ENCODE results near the gene SYT1.

SYT1 gene

GRCh38 chr12:79301181-79301580, 436.6 kb downstream of the SYT1 start:
- DNase-seq: no peak

DNA sequence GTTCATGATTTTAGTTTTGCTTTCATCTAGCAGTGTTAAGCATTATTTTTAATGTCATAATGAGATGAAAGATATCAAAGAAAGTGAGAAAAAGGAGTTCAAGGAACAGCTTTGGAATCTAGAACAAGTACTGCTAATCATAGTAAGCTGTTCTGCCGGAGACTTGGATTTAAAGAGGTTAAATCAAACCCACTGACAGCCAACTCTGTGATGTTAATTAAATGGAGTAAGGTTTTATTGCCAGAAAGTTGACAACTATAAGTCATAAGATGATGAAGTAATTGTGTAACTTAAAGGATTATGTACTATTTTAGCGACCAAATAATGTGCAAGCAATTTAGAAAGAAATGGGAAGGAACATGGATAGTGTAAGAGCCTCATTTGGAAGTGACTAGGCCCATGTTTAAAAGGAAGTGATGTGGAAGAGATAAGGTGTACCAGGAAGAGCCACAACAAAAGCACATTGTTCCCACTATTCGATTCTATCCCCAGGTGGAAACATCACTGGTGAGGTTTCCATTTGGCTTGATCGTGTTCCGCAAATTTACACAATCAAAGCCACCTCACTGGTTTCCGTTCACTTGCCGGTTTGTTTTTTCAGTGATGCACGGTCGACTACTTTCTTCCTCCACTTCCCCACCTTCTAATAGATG, 437.7 kb downstream of the SYT1 start:
- no peak for DNase-seq

GRCh38 chr12:79307340-79307739, 442.8 kb downstream of the SYT1 start:
- no peak for DNase-seq

- DNase-seq: no peak
Observed at GRCh38 chr12:79309039-79309438, 444.5 kb downstream of the SYT1 start.

DNA sequence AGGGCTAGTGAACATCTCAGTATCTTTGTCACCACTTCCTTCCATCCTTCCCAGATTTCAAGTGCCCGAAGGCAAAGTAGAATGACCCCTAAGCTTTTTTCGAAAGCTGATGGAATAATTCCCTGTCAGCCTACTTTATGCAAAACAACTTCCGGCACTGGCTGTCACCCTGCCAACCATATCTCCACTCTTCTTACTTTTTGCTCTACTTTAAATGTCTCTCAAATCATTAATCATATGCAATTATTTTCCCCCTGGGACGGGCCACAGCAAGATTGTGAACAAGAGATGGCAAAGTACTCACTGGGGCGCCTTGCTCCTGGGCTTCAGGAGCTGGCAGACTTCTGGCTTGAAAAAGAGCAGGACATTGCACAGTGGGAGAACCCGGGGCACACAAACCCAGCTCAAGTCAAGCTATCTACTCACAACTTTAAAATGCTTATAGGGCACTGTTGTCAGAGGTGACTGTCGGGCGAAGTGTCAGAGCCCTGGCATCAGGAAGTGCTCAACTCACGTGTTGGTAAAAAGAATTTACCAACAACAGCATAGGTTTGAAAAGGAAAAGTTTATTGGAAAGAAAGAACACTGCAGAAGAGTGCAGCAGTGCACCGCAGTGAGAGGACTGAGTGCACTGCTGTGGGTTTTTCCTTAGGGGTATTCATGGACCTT, 452.7 kb downstream of the SYT1 start:
- DNase-seq: no peak

GRCh38 chr12:79322905-79323304, 458.3 kb downstream of the SYT1 start:
- no peak for DNase-seq

- DNase-seq: no peak
Observed at GRCh38 chr12:79324571-79324970, 460.0 kb downstream of the SYT1 start.

GRCh38 chr12:79326222-79326621, 461.6 kb downstream of the SYT1 start:
- no peak for DNase-seq

DNA sequence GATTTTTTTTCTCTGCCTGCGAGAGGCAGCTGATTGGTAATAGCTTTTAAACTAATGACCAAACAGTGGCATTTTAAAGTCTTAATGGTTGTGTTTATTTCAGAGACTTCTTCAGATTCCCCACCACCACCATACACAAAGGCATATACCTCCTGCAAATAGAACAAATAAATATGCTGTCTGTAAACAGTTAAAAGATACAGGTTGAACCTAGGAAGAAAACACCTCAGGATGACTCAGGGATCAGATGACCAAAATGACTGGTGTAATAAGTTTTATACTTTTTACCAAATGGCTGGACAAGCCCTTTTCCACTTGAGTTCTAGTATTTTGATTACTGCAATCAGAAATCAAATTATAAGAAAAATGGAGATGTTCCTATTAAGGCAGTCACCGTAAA, 462.1 kb downstream of the SYT1 start:
- DNase-seq: no peak

DNA sequence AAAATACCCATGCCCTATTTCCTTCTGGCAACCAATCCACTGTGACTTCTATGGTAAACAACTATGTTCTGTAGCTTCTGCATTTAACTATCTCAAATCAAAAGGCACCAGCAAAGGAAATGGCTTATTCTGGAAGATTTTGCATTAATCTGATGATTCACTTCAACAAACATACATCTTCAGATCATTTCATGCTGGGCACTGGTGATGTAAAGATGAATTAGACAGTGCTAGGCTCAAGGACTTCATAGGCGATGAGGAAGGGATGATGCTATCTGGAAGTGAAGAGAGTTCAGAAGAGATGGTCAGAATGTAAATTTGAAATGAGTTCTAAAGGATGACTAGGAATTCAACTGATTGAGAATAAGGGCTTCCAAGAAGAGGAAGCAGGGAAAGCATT, 462.9 kb downstream of the SYT1 start:
- no peak for DNase-seq

DNA sequence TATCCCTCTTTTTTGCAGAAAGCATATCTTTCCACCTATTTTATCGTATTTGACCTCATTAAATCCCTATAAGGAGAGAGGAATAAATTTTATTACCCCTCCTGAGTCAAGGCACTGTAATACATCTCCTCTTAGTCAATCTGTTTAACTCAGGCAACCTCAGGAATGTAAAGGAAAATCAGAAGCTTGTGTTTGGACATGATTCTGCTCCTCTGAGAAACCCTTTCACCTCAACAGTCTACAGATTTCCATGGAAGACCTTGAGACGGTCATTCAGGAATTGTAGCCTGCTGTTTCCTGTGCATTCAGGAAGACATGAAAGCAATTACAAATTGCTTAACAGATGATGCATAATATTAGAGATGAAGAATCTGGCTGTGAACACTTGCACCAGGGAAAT, 465.4 kb downstream of the SYT1 start:
- DNase-seq: no peak

DNA sequence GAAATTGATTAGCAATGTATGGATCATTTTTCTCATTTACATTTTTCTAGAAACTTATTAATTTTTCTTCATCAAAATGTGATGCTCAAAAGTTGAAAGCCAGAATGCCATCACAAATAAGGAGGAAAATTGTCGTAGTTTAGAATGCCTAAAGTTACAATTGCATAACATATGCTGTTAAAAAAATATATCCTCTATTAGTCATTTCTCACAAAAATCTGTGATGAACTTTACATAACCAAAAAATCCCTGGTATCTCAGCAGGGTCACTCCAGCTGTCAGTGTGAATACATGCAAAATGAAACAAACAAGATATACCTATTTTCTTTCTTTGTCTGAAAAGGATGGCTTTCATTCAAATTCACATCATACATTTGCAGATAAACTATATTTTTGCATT, 467.3 kb downstream of the SYT1 start:
- no peak for DNase-seq

DNA sequence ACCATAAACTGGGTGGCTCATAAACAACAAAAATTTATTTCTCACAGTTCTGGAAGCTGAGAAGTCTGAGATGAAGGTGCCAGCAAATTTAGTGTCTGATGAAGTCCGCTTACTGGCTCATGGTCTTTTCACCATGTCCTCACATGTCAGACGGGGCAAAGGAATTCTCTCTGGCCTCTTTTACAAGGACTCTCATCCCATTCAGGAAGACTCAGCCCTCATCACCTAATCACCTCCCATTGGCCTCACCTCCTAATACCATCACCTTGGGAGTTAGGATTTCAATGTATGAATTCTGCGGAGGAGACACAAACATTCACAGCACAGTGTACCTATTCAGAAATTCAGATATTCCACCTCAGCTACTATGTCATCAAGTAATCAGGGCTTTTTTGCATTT, 468.6 kb downstream of the SYT1 start:
- no peak for DNase-seq

GRCh38 chr12:79337662-79338290, 473.2 kb downstream of the SYT1 start:
- DNase-seq: no peak

GRCh38 chr12:79344855-79345847, 480.6 kb downstream of the SYT1 start:
- DNase-seq: no peak

- DNase-seq: no peak
Observed at GRCh38 chr12:79347866-79348265, 483.3 kb downstream of the SYT1 start.

- no peak for DNase-seq
Observed at GRCh38 chr12:79351251-79351650, 486.7 kb downstream of the SYT1 start.

- DNase-seq: no peak
Observed at GRCh38 chr12:79356216-79356615, 491.6 kb downstream of the SYT1 start.

DNA sequence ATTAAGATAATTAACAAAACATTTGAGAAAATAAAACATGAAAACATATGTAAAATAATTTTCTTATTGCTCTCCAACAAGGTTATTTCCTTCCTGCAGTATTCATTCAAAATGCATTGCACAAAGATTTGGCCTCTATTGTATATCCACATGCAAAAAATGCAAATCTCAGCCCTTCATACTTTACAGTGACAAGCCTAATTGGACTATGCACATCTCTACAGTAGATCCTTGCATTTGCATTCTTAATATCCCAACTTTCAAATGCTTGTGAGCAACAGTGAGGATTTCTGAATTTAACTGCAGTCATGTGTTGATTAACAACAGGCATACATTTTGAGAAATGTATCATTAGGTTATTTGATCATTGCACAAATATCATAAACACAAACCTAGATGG, 492.5 kb downstream of the SYT1 start:
- DNase-seq: no peak

GRCh38 chr12:79358716-79359300, 494.2 kb downstream of the SYT1 start:
- no peak for DNase-seq

DNA sequence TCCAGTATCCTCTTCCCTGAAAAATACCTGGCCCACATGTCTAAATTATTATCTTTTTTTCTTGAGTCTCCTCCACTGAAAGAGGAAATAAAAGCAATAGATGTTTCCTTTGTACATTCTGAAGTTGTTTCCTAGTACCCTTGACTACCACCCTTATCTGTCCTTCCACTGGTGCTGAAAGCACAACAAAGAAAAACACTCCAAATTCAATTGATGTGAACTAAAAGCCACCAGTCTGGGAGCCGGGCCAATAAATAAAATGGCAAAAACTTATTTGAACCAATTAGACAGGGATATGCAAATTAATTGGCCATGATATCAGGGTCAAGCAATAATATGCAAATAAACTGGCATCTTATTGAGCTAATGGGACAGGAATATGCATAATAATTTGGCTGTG, 495.7 kb downstream of the SYT1 start:
- no peak for DNase-seq

GRCh38 chr12:79360936-79361335, 496.4 kb downstream of the SYT1 start:
- DNase-seq: no peak

DNA sequence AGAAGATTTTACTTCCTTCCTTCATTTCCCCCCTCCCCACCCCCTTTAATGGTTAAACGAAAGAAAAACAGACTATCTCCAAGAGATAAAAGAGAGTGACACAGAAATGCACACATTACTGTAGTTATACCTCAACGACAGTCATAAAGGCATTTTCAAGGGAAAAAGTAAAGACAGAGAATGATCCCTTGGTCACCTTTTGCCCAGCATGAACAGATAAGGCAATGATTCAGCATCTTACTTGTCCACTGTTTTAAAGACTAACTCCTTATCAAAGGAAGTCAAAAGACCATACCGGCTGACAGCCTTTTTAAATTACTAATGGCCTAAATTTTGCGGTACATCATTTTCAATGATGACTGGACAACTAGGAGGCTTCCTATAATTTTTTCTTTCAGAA, 499.6 kb downstream of the SYT1 start:
- DNase-seq: no peak
